Lung (tissue), 12 donors: Measurements from ENCODE around the gene IGFN1. TPM values are rescaled to one million over a fixed set of nuclear protein-coding genes. Genes with fewer than 3 reads are reported as not detected.
A peak's percentile ranks its signal among the peaks of the same experiment; 100 is the strongest.

ENCODE experiments used
- ATAC-seq: fragments of 200-7000 bp; cut with Tn5 transposase; one replicate; pipeline ENCODE4 v1.9.1; 2020; ENCODE audit warnings: moderate number of reproducible peaks; ENCODE audit not compliant: insufficient read depth, low FRiP score
- DNase-seq, 3 donors: peaks; one replicate each; pipeline ENCODE4 v3.0.0-alpha.2; 2013 to 2017
- H3K27ac ChIP-seq, 2 donors: one replicate each; pipeline ENCODE4 v1.5.1; 2013; ENCODE audit warnings: mild to moderate bottlenecking in 2 of 2, moderate library complexity in 2 of 2, control low read depth in 1 of 2, inconsistent platforms in 1 of 2, low read depth in 1 of 2, low read length in 1 of 2
- H3K27me3 ChIP-seq, 3 donors: one replicate each; pipeline ENCODE4 v1.5.1; 2013; ENCODE audit warnings: low read length in 2 of 3; ENCODE audit not compliant: control insufficient read depth in 3 of 3, insufficient read depth in 3 of 3
- H3K36me3 ChIP-seq, 4 donors: one replicate each; pipeline ENCODE4 v1.5.1; 2013; ENCODE audit warnings: low read length in 4 of 4, mild to moderate bottlenecking in 1 of 4, moderate library complexity in 1 of 4; ENCODE audit not compliant: control insufficient read depth in 4 of 4, insufficient read depth in 4 of 4
- H3K4me1 ChIP-seq, 5 donors: one replicate each; pipeline ENCODE4 v1.5.1; 2013; ENCODE audit warnings: low read length in 5 of 5, mild to moderate bottlenecking in 2 of 5, moderate library complexity in 1 of 5; ENCODE audit not compliant: control insufficient read depth in 5 of 5, insufficient read depth in 5 of 5
- H3K4me3 ChIP-seq: one replicate; pipeline ENCODE4 v1.5.1; 2013; ENCODE audit warnings: mild to moderate bottlenecking, control low read depth, moderate library complexity
- H3K9ac ChIP-seq, 2 donors: one replicate each; pipeline ENCODE4 v1.5.1; 2013; ENCODE audit warnings: low read length in 2 of 2, control low read depth in 1 of 2; ENCODE audit not compliant: insufficient read depth in 1 of 2
- H3K9me3 ChIP-seq, 4 donors: one replicate each; pipeline ENCODE4 v1.5.1; 2013; ENCODE audit warnings: low read length in 3 of 4, mild to moderate bottlenecking in 1 of 4, moderate library complexity in 1 of 4; ENCODE audit not compliant: control insufficient read depth in 4 of 4, insufficient read depth in 3 of 4
- WGBS, 2 donors: extraction: QIAGEN DNeasy Blood & Tissue Kit; methylation state at CpG; one replicate each; pipeline ENCODE4 v1.1.7; 2013; 5-methylcytosine and 5-hydroxymethylcytosine counted together
- polyA plus RNA-seq, 2 donors: library from polyadenylated mRNA; stranded (reverse); fragments of 200-250 nt; gene quantifications; one replicate each; pipeline ENCODE4 v1.2.1, GENCODE V29; 2013
- total RNA-seq, 2 donors: library from RNA; depleted of rRNA in 1 of 2; stranded (reverse); fragments of >200 nt in 1 of 2; gene quantifications; one replicate each; pipeline ENCODE4 v1.2.1, GENCODE V29; 2014 to 2021
- TF ChIP-seq, protein P1 (sequence below): IDR thresholded peaks from 2 replicates; pipeline ENCODE4 v1.5.1; 2012; ENCODE audit warnings: mild to moderate bottlenecking; ENCODE audit errors: control extremely low read depth, extremely low read depth
- donor health status: control.
- donor health status: control.
- donor health status: Bipolar disorder and iron deficiency.
- donor health status: healthy.
- donor health status: DM: yes; HTN: yes; CAD: no.

The IGFN1 gene
- total and polyA plus RNA-seq, 4 donors = 0.25 to 3.6 (median 1.5) TPM

DNA sequence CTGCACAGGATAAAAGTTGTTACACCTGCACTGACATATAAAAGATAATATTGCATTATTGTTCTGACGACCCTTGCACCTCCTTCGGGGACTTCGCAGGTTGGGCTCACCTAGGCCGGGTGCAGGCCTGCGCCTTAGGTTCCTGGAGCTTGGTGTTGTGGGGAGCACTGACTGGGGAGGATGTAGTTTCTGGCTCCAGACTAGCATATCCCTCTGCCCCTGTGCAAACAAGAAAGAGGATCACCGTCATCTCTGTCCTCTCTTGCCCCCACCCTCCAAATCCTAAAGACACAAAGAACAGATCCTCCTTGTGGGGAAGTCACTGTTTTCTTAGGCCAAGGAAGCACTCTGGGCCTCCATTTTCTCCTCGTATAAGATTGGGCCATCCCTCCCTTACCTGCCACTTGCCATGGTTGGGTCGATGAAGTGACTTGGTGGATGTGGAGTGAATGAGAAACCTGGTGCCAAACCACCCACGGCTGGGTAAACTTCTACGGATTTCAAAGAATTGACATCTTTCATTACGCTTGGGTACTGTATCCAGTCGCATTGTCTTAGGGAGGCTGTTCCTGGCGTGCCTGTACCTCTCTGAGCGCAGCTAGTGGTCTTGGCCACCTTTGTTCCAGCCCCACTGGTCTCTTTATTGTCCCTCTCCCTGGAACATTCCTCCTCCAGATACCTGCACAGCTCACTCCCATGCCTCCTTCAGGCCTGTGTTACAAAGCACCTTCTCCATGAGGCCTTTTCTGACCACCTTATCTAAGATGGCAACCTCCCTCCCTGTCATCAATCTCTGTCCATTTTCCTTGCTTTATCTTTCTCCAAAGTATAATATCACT, 58.3 kb downstream of the IGFN1 start:
- no peaks in the 10 kb centered on the region for H3K27me3 ChIP-seq
- no peaks in the 10 kb centered on the region for H3K9me3 ChIP-seq
- no peak for DNase-seq
- TF ChIP-seq, protein P1, sequence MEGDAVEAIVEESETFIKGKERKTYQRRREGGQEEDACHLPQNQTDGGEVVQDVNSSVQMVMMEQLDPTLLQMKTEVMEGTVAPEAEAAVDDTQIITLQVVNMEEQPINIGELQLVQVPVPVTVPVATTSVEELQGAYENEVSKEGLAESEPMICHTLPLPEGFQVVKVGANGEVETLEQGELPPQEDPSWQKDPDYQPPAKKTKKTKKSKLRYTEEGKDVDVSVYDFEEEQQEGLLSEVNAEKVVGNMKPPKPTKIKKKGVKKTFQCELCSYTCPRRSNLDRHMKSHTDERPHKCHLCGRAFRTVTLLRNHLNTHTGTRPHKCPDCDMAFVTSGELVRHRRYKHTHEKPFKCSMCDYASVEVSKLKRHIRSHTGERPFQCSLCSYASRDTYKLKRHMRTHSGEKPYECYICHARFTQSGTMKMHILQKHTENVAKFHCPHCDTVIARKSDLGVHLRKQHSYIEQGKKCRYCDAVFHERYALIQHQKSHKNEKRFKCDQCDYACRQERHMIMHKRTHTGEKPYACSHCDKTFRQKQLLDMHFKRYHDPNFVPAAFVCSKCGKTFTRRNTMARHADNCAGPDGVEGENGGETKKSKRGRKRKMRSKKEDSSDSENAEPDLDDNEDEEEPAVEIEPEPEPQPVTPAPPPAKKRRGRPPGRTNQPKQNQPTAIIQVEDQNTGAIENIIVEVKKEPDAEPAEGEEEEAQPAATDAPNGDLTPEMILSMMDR = no peak
- H3K9ac ChIP-seq = no peak overlapping the region
- no peaks in the 10 kb centered on the region for H3K36me3 ChIP-seq
- peaks cover 0 to 10% (median 0%) of the 10 kb centered on the region in 5 donors for H3K4me1 ChIP-seq
- H3K27ac ChIP-seq = no peak overlapping the region
- WGBS, 2 donors = 94 to 95% methylated on average over 14 of the region's 14 CpGs
- no peak for ATAC-seq
- no peak overlapping the region for H3K4me3 ChIP-seq

DNA sequence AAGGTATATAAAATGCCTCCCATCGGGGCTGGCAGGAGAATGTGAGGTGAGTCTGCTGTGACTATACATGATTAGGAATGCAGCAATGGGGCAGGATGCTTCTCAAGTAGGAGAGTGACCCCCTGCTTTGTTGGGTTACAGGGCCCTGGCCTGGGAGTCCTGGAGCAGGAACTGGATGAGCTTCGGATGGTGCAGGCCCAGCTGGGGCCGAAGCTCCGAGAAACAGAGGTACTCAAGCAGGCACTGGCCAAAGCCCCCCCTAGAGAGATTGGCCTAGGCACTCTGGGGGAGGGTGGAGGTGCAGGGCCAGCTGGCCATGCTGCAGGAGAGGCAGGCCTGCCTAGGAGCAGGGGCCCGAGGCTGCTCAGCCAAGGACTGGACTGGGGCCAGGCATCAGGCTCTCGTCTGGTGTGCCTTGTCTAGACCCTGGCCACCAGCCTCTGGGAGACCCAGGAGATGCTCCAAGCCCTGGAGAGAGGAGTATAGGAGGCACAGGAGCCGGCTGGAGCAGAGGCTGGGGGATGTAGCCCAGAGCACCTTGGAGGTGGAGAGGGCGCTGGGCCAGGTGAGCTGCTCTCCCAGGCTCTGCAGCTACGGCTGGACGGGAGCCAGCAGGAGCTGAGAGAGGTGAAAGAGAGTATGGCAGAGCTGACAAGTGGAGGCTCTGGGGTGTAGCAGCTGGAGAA, 59.8 kb downstream of the IGFN1 start:
- Histone ChIP-seq H3K9me3 (no peaks in the 10 kb centered on the region), H3K9ac (no peak overlapping the region), H3K4me3 (no peak overlapping the region), H3K27me3 (no peaks in the 10 kb centered on the region), H3K27ac (no peak overlapping the region), H3K4me1 (peaks cover 0 to 6% (median 0%) of the 10 kb centered on the region in 5 donors), H3K36me3 (no peaks in the 10 kb centered on the region)
- TF ChIP-seq, protein P1 = no peak
- ATAC-seq (no peak), DNase-seq (peak in 1 of 3 donors; percentile 38)
- 75 to 77% methylated on average over 10 of the region's 10 CpGs for WGBS, 2 donors

DNA sequence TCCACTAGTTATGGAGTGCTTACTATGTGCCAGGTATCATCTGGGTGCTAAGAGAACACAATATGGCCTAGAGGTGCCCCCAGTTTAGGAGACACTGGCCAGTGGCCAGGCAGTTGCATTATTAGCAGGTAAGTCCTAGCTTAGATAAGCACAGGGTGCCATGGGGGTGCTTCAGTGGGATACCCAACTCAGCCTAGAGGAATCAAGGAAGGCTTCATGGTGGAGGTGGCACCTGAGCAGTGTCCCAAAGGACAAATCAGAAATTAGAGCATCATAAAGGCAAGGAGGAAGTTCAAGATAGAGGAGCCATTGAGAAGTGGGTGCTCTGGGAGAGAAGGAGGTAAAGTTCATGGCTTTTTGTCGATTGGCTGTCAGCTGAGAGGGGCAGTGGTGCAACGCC, 60.8 kb downstream of the IGFN1 start:
- Histone ChIP-seq H3K9ac (no peak overlapping the region), H3K4me1 (peaks cover 0 to 6% (median 0%) of the 10 kb centered on the region in 5 donors), H3K36me3 (no peaks in the 10 kb centered on the region), H3K4me3 (no peak overlapping the region), H3K27ac (no peak overlapping the region), H3K27me3 (no peaks in the 10 kb centered on the region), H3K9me3 (no peaks in the 10 kb centered on the region)
- ATAC-seq (no peak), DNase-seq (no peak)
- 87 to 91% methylated on average over 2 of the region's 2 CpGs for WGBS, 2 donors
- TF ChIP-seq, protein P1 = no peak
